Measurements from ENCODE around the gene TMEM184C.

DNA sequence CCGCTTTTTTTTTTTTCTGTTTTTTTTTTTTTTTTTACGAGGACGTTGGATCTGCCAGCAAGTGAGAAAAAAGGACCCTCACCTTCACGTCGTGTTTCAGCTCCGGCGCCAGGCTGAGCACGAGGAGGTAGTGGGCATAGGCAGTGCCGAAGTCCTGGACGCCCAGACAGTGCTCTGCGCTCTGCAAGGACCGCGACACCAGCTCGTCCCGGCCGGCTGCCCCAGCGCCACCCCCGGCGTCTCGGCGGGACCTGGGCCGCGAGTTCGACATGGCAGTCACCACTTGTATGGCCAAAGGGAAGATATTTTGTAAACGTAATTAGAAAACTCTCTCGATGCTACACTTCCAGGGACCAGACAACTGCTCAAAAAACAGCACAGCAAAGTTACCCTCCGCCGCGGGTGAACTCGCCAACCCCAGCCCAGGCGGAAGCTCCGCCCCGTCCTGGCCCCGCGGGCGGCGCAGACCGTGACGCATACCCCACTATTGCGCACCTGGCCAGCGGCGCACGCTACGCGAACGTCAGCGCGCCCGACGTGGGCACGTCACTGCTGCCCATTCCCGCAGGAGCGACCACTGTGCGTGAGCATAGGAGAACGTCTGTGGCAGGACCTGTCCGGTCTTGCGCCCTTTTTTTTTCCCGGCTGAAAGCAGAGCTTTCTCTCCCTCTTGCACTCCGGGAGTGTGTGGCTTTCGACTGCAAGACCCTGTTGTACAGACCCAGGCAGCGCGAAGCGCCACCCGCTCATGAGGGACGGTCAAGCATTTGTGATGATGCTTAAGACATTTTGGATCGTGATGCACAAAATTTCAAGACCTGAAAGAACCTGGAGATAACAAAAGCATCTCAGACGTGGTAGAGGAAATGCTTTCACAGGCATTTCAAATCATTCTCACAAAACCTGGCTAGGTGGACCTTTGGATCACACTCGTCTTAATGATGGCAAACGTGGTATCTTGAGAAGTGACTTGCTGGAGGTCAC is 66.8 kb downstream of the TMEM184C start, which contains the start of gene PRMT9:
- TF ChIP-seq CTCF (IDR thresholded peaks at IDR 0.05) (no peak), POLR2A (IDR thresholded peaks at IDR 0.05) (peak; percentile 67)

Data from breast epithelium (tissue), 3 donors.